NCI-H128 (cell line): ENCODE data around the gene NKAIN2.
"Not testable (repeated sequence)": the region's sequence is repeated elsewhere in the genome, so short reads cannot be mapped to it uniquely, and the experiment has no call there.

ENCODE experiments used
- DNase-seq: peaks from one replicate; lab custom pipeline; 2025; ENCODE audit not compliant: unreplicated experiment; lab: John Stamatoyannopoulos, UW

NKAIN2 gene

GRCh38 chr6:124190256-124190655, 386.6 kb downstream of the NKAIN2 start:
- DNase-seq: no peak

GRCh38 chr6:124193132-124193531, 389.5 kb downstream of the NKAIN2 start:
- no peak for DNase-seq

- no peak for DNase-seq
Observed at GRCh38 chr6:124197148-124197547, 393.5 kb downstream of the NKAIN2 start.

GRCh38 chr6:124199286-124199685, 395.6 kb downstream of the NKAIN2 start:
- DNase-seq: no peak

GRCh38 chr6:124200661-124201060, 397.0 kb downstream of the NKAIN2 start:
- no peak for DNase-seq

- no peak for DNase-seq
Observed at GRCh38 chr6:124203101-124203811, 399.6 kb downstream of the NKAIN2 start.

- no peak for DNase-seq
Observed at GRCh38 chr6:124203812-124204167, 400.1 kb downstream of the NKAIN2 start.

- DNase-seq: no peak
Observed at GRCh38 chr6:124205921-124206320, 402.3 kb downstream of the NKAIN2 start.

GRCh38 chr6:124223611-124224345, 420.1 kb downstream of the NKAIN2 start:
- no peak for DNase-seq

- no peak for DNase-seq
Observed at GRCh38 chr6:124226396-124226795, 422.7 kb downstream of the NKAIN2 start.

- no peak for DNase-seq
Observed at GRCh38 chr6:124233221-124233620, 429.6 kb downstream of the NKAIN2 start.

GRCh38 chr6:124234801-124235200, 431.1 kb downstream of the NKAIN2 start:
- DNase-seq: no peak

- no peak for DNase-seq
Observed at GRCh38 chr6:124237911-124238310, 434.2 kb downstream of the NKAIN2 start.

- not testable (repeated sequence) for DNase-seq
Observed at GRCh38 chr6:124238408-124238807, 434.7 kb downstream of the NKAIN2 start.

- no peak for DNase-seq
Observed at GRCh38 chr6:124254941-124255685, 451.4 kb downstream of the NKAIN2 start.

- no peak for DNase-seq
Observed at GRCh38 chr6:124260337-124260736, 456.7 kb downstream of the NKAIN2 start.

- DNase-seq: no peak
Observed at GRCh38 chr6:124269733-124270132, 466.1 kb downstream of the NKAIN2 start.

- DNase-seq: no peak
Observed at GRCh38 chr6:124273701-124274100, 470.0 kb downstream of the NKAIN2 start.

- no peak for DNase-seq
Observed at GRCh38 chr6:124282541-124282940, 478.9 kb downstream of the NKAIN2 start.

- no peak for DNase-seq
Observed at GRCh38 chr6:124283486-124283885, 479.8 kb downstream of the NKAIN2 start.

GRCh38 chr6:124285146-124285545, 481.5 kb downstream of the NKAIN2 start:
- no peak for DNase-seq
